ENCODE data around the gene CBFB. TPM values are rescaled to one million over a fixed set of nuclear protein-coding genes. Genes with fewer than 3 reads are reported as not detected.

Gene CBFB
- total and polyA plus RNA-seq, 2 experiments from 2014 or later = 26.1 to 26.9 TPM

- TF ChIP-seq, protein P1, sequence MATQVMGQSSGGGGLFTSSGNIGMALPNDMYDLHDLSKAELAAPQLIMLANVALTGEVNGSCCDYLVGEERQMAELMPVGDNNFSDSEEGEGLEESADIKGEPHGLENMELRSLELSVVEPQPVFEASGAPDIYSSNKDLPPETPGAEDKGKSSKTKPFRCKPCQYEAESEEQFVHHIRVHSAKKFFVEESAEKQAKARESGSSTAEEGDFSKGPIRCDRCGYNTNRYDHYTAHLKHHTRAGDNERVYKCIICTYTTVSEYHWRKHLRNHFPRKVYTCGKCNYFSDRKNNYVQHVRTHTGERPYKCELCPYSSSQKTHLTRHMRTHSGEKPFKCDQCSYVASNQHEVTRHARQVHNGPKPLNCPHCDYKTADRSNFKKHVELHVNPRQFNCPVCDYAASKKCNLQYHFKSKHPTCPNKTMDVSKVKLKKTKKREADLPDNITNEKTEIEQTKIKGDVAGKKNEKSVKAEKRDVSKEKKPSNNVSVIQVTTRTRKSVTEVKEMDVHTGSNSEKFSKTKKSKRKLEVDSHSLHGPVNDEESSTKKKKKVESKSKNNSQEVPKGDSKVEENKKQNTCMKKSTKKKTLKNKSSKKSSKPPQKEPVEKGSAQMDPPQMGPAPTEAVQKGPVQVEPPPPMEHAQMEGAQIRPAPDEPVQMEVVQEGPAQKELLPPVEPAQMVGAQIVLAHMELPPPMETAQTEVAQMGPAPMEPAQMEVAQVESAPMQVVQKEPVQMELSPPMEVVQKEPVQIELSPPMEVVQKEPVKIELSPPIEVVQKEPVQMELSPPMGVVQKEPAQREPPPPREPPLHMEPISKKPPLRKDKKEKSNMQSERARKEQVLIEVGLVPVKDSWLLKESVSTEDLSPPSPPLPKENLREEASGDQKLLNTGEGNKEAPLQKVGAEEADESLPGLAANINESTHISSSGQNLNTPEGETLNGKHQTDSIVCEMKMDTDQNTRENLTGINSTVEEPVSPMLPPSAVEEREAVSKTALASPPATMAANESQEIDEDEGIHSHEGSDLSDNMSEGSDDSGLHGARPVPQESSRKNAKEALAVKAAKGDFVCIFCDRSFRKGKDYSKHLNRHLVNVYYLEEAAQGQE (IDR thresholded peaks at IDR 0.05; ENCODE audit: unreplicated experiment) = no peak
These were observed 76.3 kb downstream of the CBFB start (continued) for GRCh38 chr16:67105246-67105645.

DNA sequence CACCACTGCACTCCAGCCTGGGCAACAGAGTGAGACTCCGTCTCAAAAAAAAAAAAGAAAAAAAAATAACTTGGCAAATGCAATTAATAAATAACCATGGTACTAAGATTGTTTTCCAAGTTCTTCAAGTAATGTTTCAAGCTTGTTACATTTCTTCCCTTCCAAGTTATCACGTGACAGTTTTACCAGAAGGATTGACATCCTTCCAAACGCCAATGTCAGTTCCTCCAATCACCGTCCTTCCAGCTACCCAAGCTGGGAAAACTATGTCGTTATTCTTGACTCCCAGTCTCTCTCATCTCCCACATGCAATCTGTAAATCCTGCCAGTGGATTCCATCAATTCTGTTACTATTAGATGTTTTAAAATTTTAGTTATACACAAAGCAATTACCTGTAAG lies 76.9 kb downstream of the CBFB start:
- Histone ChIP-seq H3K4me2 (no peak overlapping the region), H3K27ac (ENCODE audit: low read depth) (no peak overlapping the region), H3K4me1 (ENCODE audit: insufficient read depth) (peaks cover 5% of the 10 kb centered on the region), H4K20me1 (replicated peaks; ENCODE audit: insufficient read depth) (peaks cover 7% of the 10 kb centered on the region), H3K27me3 (ENCODE audit: insufficient read depth) (peaks cover 10% of the 10 kb centered on the region; the same call in 1 of the 2 replicates), H3F3A (replicated peaks; ENCODE audit: low read depth) (peaks cover 6% of the 10 kb centered on the region), H3K9me2 (ENCODE audit: insufficient read depth) (no peaks in the 10 kb centered on the region), H2AFZ (no peak overlapping the region), H3K79me2 (replicated peaks; ENCODE audit: insufficient read depth) (peaks cover 9% of the 10 kb centered on the region), H3K4me3 (no peak overlapping the region), H3K36me3 (ENCODE audit: insufficient read depth) (no peaks in the 10 kb centered on the region)
- ATAC-seq = no peak
- Mint-ChIP-seq H3K4me3 (no peak overlapping the region), H3K9me3 (no peaks in the 10 kb centered on the region; the same call in 2 of the 3 replicates), H3K4me1 (peaks cover 1% of the 10 kb centered on the region; the same call in 2 of the 3 replicates), H3K27ac (no peak overlapping the region), H3K36me3 (ENCODE audit: low read depth) (no peaks in the 10 kb centered on the region; the same call in 2 of the 3 replicates), H3K27me3 (ENCODE audit: insufficient read depth, low read depth, poor library complexity) (peaks cover 9% of the 10 kb centered on the region)
- no peak for DNase-seq (ENCODE audit: low spot score)
- TF ChIP-seq ETS1 (IDR thresholded peaks at IDR 0.05) (no peak), ZNF331 (CRISPR knock-in tag; IDR thresholded peaks at IDR 0.05; ENCODE audit: low read depth) (no peak), ZNF114 (CRISPR knock-in tag; IDR thresholded peaks at IDR 0.05) (no peak), CREB1 (CRISPR knock-in tag; IDR thresholded peaks at IDR 0.05; ENCODE audit: low read depth) (no peak), NANOG (IDR thresholded peaks at IDR 0.05; ENCODE audit: borderline replicate concordance) (no peak), POLR2AphosphoS5 (IDR thresholded peaks at IDR 0.05; ENCODE audit: low read depth) (no peak), EZH2 (IDR thresholded peaks at IDR 0.05; ENCODE audit: low read depth, unreplicated experiment) (no peak)
- TF ChIP-seq, protein P1 (IDR thresholded peaks at IDR 0.05; ENCODE audit: unreplicated experiment) = no peak
- TF ChIP-seq, protein P2, sequence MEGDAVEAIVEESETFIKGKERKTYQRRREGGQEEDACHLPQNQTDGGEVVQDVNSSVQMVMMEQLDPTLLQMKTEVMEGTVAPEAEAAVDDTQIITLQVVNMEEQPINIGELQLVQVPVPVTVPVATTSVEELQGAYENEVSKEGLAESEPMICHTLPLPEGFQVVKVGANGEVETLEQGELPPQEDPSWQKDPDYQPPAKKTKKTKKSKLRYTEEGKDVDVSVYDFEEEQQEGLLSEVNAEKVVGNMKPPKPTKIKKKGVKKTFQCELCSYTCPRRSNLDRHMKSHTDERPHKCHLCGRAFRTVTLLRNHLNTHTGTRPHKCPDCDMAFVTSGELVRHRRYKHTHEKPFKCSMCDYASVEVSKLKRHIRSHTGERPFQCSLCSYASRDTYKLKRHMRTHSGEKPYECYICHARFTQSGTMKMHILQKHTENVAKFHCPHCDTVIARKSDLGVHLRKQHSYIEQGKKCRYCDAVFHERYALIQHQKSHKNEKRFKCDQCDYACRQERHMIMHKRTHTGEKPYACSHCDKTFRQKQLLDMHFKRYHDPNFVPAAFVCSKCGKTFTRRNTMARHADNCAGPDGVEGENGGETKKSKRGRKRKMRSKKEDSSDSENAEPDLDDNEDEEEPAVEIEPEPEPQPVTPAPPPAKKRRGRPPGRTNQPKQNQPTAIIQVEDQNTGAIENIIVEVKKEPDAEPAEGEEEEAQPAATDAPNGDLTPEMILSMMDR (conservative IDR thresholded peaks at IDR 0.05; ENCODE audit: low read depth in 2 of 2) = no peak

Measured in GM23338 (cell line).